OCI-LY7 (cell line): ENCODE measurements around the gene XPNPEP3. TPM values are rescaled to one million over a fixed set of nuclear protein-coding genes. Genes with fewer than 3 reads are reported as not detected.
"Not testable (repeated sequence)": the region's sequence is repeated elsewhere in the genome, so short reads cannot be mapped to it uniquely, and the experiment has no call there.

Source experiments
- BruUV-seq: library from RNA; stranded (reverse); fragments of 400-500 nt; replicated peaks from 2 replicates; lab custom pipeline; 2021; lab: Mats Ljungman, UMichigan
- CTCF ChIA-PET: fragments of 300-600 bp; sonication (Branson Sonifier 250); formaldehyde crosslinking; loops from one replicate; lab custom pipeline; 2022; ENCODE audit warnings: antibody characterized with exemption; ENCODE audit not compliant: unreplicated experiment; lab: Charles Lee
- POLR2A ChIA-PET: fragments of 300-600 bp; sonication (Branson Sonifier 250); formaldehyde crosslinking; loops from one replicate; lab custom pipeline; 2022; ENCODE audit warnings: antibody characterized with exemption; lab: Charles Lee
- DNase-seq: peaks from one replicate; pipeline ENCODE4 v3.0.0-alpha.2; 2015; ENCODE audit warnings: low spot score
- H2AFZ ChIP-seq: fragments of 200-600 bp; sonication (generic), shearing (Covaris generic); 2 replicates; pipeline ENCODE4 v1.6.1; 2014; ENCODE audit warnings: mild to moderate bottlenecking, antibody characterized with exemption, low read length, moderate library complexity
- H3K27ac ChIP-seq: fragments of 200-600 bp; sonication (generic); 2 replicates; pipeline ENCODE4 v1.5.1; 2014; ENCODE audit warnings: mixed run types, low read depth, mild to moderate bottlenecking, moderate library complexity, low read length, inconsistent platforms; ENCODE audit not compliant: poor library complexity, severe bottlenecking
- H3K36me3 ChIP-seq: fragments of 200-600 bp; sonication (generic); 2 replicates; pipeline ENCODE4 v1.6.1; 2014; ENCODE audit warnings: mild to moderate bottlenecking, antibody characterized with exemption, low read length, moderate library complexity, mixed read lengths; ENCODE audit not compliant: insufficient read depth
- H3K4me1 ChIP-seq: fragments of 200-600 bp; sonication (generic); 2 replicates; pipeline ENCODE4 v1.5.1; 2014; ENCODE audit warnings: mild to moderate bottlenecking, low read length; ENCODE audit not compliant: insufficient read depth, poor library complexity, severe bottlenecking
- H3K4me2 ChIP-seq: fragments of 200-600 bp; sonication (generic); 2 replicates; pipeline ENCODE4 v1.6.1; 2014; ENCODE audit warnings: mild to moderate bottlenecking, low read length
- H3K4me3 ChIP-seq: fragments of 200-600 bp; sonication (generic); 2 replicates; pipeline ENCODE4 v1.5.1; 2014; ENCODE audit warnings: mild to moderate bottlenecking, low read depth, low read length; ENCODE audit not compliant: poor library complexity, severe bottlenecking
- H3K79me2 ChIP-seq: fragments of 200-600 bp; sonication (generic); 2 replicates; pipeline ENCODE4 v1.6.1; 2016; ENCODE audit warnings: low read depth, mild to moderate bottlenecking, low read length, moderate library complexity, mixed read lengths; ENCODE audit not compliant: insufficient read depth
- H3K9me2 ChIP-seq: fragments of 200-600 bp; sonication (generic); 2 replicates; pipeline ENCODE4 v1.6.1; 2016; ENCODE audit warnings: mild to moderate bottlenecking, low read length, mixed read lengths; ENCODE audit not compliant: insufficient read depth
- H3K9me3 ChIP-seq: fragments of 200-600 bp; sonication (generic); 2 replicates; pipeline ENCODE4 v1.6.1; 2014; ENCODE audit warnings: mild to moderate bottlenecking, mixed run types, low read length, mixed read lengths
- H4K20me1 ChIP-seq: fragments of 200-600 bp; sonication (generic); 2 replicates; pipeline ENCODE4 v1.6.1; 2014; ENCODE audit warnings: mild to moderate bottlenecking, antibody characterized with exemption, low read length, moderate library complexity, mixed read lengths; ENCODE audit not compliant: insufficient read depth
- CTCF ChIP-seq: fragments of 200-600 bp; sonication (generic); conservative IDR thresholded peaks from 2 replicates; pipeline ENCODE4 v1.5.1; 2014; ENCODE audit warnings: mild to moderate bottlenecking, antibody characterized with exemption, low read length, moderate library complexity, mixed read lengths
- EZH2phosphoT487 ChIP-seq: fragments of 200-600 bp; sonication (generic); IDR thresholded peaks from 2 replicates; pipeline ENCODE4 v1.6.1; 2018; ENCODE audit warnings: low read depth, borderline replicate concordance, mild to moderate bottlenecking, mixed run types, antibody characterized with exemption, low read length, moderate library complexity, mixed read lengths
- intact Hi-C: fragments of 100-400 bp; cut with micrococcal nuclease; formaldehyde crosslinking; loops from one replicate; pipeline ENCODE4 v1.10.0; 2022; ENCODE audit not compliant: unreplicated experiment
- total RNA-seq, 2 experiments: library from RNA; depleted of rRNA in 1 of 2; stranded (reverse); fragments of >200 nt in 1 of 2; shearing (Covaris generic) in 1 of 2; gene quantifications; 2 replicates each; pipeline ENCODE4 v1.2.3, GENCODE V29; 2014 to 2022

XPNPEP3 gene
- total RNA-seq, 2 experiments from 2014 or later: 12.2 to 22.4 TPM

- ChIA-PET CTCF (no interaction called here), POLR2A (interaction anchor here (0.9 kb wide), 1 partner anchor 188 kb away, joined by 3 read pairs; no protein-coding TSS in a partner anchor)
- no TSS peak for BruUV-seq
- Histone ChIP-seq H3K4me2 (no peak within 1 kb of the TSS), H3K9me2 (no peaks in the 10 kb centered on the region), H3K9me3 (no peaks in the 10 kb centered on the region), H3K36me3 (peaks cover 30% of the 10 kb centered on the region), H3K27ac (no peak within 1 kb of the TSS), H3K4me3 (no peak within 1 kb of the TSS), H3K4me1 (peaks cover 16% of the 10 kb centered on the region), H3K79me2 (peaks cover 53% of the 10 kb centered on the region), H4K20me1 (no peaks in the 10 kb centered on the region; the same call in 1 of the 2 replicates), H2AFZ (no peak within 1 kb of the TSS)
- DNase-seq: no peak
- intact Hi-C loops: no loop called here
- no peak for TF ChIP-seq CTCF
- no peak for TF ChIP-seq EZH2phosphoT487
Measured at GRCh38 chr22:40862013-40862412, 5.1 kb downstream of the XPNPEP3 start, which contains the start of gene DNAJB7. TSS of gene DNAJB7 (minus strand) at chr22:40862113. CDS start at chr22:40861994, 119 bp downstream.

GRCh38 chr22:40862537-40862936, 5.6 kb downstream of the XPNPEP3 start:
- ChIA-PET CTCF (no interaction called here), POLR2A (no interaction called here)
- H4K20me1 ChIP-seq: no peaks in the 10 kb centered on the region; the same call in 1 of the 2 replicates
- H3K9me3 ChIP-seq: no peaks in the 10 kb centered on the region
- peaks cover 16% of the 10 kb centered on the region for H3K4me1 ChIP-seq
- H3K9me2 ChIP-seq: no peaks in the 10 kb centered on the region
- no peak overlapping the region for H2AFZ ChIP-seq
- no peak for DNase-seq
- no peak overlapping the region for H3K4me2 ChIP-seq
- intact Hi-C loops: no loop called here
- peaks cover 48% of the 10 kb centered on the region for H3K79me2 ChIP-seq
- no TSS peak for BruUV-seq
- peaks cover 30% of the 10 kb centered on the region for H3K36me3 ChIP-seq
- TF ChIP-seq CTCF: no peak
- no peak for TF ChIP-seq EZH2phosphoT487
- no peak overlapping the region for H3K4me3 ChIP-seq
- no peak overlapping the region for H3K27ac ChIP-seq

GRCh38 chr22:40867109-40867508, 10.2 kb downstream of the XPNPEP3 start:
- H3K36me3 ChIP-seq: peaks cover 25% of the 10 kb centered on the region
- H4K20me1 ChIP-seq: no peaks in the 10 kb centered on the region
- TF ChIP-seq CTCF (no peak), EZH2phosphoT487 (no peak)
- POLR2A ChIA-PET: interaction anchor here (0.9 to 2.1 kb wide), 4 partner anchors 8 to 12 kb away, joined by 4 to 12 read pairs (median 6); partner anchors contain the start of genes ST13 and XPNPEP3
- intact Hi-C loops: no loop called here
- H2AFZ ChIP-seq: no peak overlapping the region
- H3K9me2 ChIP-seq: no peaks in the 10 kb centered on the region
- H3K4me1 ChIP-seq: peaks cover 8% of the 10 kb centered on the region
- H3K4me2 ChIP-seq: no peak overlapping the region
- no peak overlapping the region for H3K27ac ChIP-seq
- no peak overlapping the region for H3K4me3 ChIP-seq
- CTCF ChIA-PET: interaction anchor here (1.0 kb wide), 1 partner anchor 10 kb away, joined by 3 read pairs; the partner anchor contains the start of genes ST13 and XPNPEP3
- H3K9me3 ChIP-seq: no peaks in the 10 kb centered on the region
- no TSS peak for BruUV-seq
- DNase-seq: no peak
- H3K79me2 ChIP-seq: peaks cover 7% of the 10 kb centered on the region; the same call in 1 of the 2 replicates

GRCh38 chr22:40868379-40868778, 11.4 kb downstream of the XPNPEP3 start:
- H3K4me3 ChIP-seq, H3K9me3 ChIP-seq, DNase-seq, CTCF ChIA-PET, BruUV-seq, intact Hi-C loops, H4K20me1 ChIP-seq, H2AFZ ChIP-seq, H3K9me2 ChIP-seq, H3K79me2 ChIP-seq, H3K4me1 ChIP-seq, H3K4me2 ChIP-seq, H3K27ac ChIP-seq: not testable (repeated sequence)
- peaks cover 21% of the 10 kb centered on the region for H3K36me3 ChIP-seq
- POLR2A ChIA-PET: interaction anchor here (1.1 to 1.2 kb wide), 2 partner anchors 9 to 12 kb away, joined by 4 to 5 read pairs; partner anchors contain the start of genes ST13 and XPNPEP3
